ENCODE measurements around the gene RASD2.

RASD2 gene

DNA sequence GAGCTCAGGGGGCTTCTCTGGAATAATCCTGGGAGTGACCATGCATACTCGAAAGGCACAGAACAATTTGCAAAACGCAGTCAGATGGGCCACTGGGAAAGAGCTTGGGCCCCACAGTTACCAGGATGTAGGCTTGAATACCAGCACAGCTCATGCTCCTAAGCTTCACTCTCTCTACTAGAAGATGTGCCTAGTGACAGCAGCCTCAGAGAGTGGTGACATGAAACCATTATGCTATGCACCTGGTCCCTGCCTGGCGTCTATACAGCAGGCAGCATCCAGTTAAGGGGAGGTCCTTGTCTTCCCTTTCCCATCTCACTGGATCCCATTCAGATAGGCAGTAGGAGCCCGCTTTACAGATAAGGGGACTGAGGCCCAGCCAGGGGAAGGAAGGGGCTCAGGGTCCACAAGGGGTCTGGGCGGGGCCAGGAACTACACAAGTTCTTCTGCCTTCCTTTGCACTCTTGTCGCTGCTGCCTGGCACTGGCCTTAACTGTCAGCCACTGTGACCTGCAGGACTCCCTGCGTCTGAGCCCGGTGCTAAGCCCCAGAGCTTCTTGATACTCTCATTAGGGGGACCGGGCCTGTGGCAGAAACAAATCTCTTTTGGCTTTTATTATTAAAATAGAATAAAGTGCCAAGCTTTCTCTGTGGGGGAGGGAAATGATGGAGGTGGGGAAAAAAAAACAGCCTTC is 21.2 kb upstream of the RASD2 start:
- DNase-seq, result no peak

DNA sequence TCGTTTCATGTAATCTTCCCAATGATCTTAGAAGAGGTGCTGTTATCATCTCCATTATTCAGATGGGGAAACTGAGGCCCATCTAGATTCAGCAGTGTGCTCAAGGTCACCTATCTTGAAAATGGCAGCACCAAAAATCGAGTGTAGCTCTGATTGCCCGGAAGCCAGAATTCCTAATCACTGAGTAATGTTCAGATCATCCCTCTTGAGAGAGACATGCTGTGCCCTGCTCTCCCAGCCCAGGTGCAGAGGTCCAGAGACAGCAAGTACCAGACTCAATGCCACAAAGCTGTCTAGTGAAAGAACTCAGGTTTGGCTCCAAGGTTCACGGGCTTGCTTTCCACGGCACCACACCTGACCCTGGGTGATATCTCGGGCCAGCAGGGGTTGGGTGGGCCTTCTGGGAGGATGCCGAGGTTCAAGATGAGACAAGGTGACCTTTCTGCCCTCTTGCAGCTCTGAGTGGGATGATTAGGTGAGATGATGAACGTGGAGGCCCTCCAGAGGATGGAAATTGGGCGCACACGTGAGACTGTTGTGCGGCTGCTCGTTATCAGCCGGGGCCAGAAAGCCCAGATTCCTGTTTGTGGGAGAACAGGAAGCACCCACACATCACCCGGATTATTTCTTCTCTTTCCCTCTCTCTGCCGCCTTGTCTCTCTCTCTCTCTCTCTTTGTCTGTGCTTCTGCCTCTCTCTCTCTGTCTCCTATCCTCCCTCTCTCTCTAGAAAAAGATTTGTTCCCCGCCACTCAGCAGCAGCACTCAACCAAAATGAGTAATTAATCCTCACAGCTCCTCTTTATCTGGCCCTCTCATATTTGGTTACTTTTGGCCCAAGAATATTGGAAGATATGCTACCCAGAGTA is 19.0 kb upstream of the RASD2 start:
- DNase-seq, result no peak

DNA sequence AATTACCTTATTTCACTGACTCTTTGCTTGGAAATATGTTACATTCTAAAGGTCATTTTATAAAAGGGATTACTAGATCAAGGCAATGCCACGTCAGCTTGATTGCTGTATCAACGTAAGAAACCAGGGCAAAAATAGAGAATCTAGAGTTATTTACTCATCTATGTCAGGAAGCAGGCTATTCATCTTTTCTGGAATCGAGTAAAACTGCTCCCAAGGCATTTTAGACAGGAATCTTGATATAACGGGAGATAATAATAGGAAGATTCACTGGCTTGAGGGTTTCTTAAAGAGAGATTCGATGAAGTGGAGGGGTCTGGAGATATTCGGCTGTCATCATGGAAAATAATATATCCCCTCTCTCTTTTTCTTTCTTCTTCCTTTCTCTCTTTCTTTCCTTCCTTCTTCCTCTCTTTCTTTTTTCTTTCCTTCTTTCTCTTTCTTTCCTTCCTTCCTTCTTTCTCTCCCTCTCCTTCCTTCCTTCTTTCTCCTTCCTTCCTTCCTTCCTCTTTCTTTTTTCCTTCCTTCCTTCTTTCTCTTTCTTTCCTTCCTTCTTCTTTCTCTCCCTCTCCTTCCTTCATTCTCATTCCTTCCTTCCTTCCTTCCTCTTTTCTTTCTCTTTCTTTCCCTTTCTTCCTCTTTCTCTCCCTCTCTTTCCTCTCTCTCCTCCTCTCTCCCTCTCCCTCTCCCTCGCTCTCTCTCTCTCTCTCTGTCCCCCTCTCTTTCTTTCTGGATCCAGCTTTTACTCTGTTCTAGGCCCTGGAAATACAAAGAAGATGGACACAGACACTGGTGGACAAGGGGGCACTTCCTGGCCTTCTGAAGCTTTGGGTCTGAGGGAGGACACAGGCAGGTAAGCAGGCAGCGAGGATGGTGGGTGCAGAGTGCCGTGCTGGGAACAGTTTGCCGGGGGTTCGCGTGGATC is 18.1 kb upstream of the RASD2 start:
- DNase-seq, result no peak

DNA sequence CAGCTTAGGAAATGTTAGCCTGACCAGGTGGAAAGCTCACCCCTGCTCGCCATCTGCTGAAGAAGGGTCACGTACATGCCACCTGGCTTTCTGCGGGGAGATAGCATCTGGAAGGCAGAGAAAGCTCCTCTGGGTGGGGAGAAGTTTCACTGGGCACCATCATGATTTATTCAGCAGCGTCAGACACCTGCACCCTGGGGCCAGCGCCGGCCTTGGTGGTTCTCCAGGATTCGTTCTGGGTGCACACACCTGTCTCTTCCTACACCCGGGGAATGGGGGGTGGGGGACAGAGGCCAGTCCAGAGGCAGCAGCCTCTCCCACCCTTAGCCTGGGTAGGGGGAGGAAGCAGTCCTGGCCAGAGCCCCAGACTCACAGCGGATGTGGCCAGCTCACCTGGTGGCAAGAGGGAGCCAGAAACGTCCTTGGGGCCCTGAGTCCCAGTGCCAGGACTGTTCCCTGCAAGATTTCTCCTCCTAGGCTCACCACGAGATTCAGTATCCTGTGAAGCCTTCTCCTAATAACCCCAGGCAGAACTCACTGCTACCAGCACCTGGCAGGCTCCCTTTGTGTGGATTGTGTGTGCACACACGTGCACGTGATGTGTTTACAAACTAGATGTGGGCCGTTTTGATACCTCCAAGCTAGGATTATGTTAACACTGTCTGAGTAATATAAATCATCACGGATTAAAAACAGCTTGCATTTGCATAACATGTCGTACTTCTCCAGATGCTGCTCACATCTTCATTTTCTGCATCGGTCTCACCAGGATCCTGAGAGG is 17.3 kb upstream of the RASD2 start:
- no peak for DNase-seq

DNA sequence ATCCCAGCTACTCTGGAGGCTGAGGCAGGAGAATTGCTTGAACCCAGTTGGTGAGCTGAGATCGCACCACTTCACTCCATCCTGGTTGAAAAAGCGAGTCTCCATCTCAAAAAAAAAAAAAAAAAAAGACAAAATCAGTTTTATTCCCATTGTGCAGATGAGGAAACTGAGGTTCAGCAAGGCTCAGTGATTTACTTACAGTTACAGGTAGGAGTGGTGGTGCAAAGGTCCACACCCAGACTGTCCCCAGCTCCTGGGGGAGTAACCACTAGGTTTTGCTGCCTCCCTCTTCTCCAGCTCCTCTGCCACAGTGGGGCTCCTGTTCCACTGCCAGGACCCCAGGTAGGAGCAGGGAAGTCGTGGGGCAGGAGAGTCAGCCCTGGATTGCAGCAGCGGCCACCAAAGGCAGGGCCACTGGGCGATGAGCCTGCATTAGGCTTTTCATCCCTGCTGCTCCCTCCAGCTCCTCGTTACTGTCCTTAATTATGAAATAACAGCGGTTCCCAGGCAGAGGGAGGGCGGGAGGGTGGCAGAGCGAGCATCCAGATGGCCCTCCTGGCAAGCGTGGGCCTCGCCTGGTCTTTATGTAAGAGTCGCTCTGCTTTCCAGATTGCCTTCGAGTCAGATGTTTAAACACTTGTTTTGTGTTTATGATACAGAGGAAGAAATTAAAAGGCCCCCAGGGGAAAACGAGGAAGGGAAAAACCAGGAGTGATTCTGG is 15.5 kb upstream of the RASD2 start:
- no peak for DNase-seq

DNA sequence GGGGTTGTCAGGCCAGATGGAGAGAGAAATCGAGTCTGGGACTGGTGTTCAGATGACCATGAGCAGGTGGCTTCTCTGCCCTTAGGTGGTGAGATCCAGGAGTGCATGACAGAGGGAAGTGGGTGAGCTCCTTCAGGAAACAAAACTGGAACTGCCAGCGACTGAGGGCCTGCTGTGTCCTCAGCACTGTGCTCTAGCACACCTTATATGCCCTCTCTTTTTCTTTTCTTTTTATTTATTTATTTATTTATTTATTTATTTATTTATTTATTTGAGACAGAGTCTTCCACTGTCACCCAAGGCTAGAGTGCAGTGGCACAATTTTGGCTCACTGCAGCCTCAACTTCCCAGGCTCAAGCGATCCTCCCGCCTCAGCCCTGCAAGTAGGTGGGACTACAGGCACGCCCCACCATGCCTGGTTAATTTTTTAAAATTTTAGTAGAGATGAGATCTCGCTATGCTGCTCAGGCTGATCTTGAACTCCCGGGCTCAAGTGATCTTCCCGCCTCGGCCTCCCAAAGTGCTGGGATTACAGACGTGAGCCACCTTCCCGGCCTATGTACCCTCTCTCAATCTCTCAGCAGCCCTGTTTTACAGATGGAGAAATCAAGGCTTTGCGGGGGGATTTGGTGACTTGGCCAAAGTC is 14.8 kb upstream of the RASD2 start:
- DNase-seq, result no peak

DNA sequence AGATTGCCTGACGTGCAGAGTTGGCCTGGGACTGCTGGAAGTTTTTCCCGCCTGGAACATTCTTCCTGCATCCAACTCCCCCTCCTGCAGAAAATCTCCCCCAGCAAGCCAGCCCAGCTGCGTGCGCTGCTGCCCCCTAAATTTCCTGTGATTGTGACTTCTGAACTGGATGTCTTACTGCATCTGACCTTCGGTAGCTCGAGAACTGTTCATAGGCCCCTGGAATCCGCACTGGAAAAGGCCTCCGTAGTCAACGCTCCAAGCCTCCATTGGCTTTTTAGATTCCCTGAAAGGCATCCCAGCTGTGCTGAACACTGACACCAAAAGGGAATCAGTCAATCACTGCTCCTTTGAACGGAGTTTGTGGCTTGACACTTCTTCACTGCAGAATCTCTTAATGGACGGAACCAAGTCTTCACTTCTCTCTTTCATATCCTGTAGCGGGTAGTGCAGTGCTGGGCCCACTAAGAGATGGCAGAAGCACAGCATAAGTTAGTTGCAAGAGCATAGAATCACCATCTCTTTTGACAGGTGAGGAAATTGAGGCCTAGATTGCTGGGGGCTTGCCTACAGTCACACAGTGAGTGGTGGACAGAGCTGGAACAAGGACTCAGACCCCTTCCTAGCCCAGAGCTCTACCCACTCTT is 14.2 kb upstream of the RASD2 start:
- no peak for DNase-seq

DNA sequence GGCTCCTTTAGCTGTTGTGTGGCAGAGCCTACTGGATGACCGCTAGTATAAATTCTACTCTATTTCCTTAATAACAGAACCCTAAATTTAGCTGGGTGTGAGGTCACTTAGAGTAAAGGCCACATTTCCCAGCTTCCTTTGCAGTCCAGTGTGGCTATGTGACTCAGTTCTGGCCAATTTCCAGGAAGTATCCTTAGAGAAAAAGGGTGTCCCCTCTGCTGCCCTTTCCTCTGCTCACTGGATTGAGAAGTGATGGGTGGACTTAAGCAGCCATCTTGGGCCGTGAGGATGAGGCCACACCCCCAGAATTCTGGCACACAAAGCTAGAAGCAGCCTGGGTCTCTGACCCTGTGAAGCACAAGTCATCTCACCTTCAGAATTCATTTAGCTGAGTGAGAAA is 11.7 kb upstream of the RASD2 start:
- DNase-seq, result no peak

DNA sequence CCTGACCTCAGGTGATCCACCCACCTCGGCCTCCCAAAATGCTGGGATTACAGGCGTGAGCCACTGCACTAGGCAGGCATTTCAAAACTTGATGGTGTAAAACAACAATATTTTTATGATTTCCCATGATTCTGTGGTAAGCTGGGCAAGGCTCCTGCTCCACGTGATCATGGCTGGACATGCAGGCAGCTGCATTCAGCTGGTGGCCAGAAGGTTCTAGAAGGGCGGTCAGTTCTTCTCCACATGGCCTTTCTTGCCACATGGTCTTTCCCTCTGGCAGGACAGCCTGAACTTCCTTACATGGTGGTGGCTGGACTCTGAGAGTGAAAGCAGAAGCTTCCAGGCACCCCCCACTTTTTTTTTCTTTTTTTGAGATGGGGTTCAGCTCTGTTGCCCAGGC is 9.9 kb upstream of the RASD2 start:
- DNase-seq, result no peak

DNA sequence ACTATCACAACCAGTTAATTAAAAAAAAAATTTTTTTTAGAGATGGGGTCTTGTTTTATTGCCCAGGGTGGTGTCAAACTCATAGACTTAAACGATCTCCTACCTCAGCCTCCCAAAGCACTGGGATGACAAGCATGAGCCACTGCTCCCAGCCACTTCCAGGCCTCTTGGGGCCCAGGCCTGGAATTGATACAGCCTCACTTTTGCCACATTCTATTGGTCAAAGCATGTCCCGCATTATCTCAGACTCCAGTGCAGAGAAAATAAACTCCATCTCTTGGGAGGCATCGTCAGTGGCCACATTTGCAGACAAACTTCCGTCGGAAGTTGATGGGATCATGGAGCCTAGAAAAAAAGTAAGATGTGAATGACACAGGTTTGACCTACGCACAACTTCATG is 9.4 kb upstream of the RASD2 start:
- no peak for DNase-seq

DNA sequence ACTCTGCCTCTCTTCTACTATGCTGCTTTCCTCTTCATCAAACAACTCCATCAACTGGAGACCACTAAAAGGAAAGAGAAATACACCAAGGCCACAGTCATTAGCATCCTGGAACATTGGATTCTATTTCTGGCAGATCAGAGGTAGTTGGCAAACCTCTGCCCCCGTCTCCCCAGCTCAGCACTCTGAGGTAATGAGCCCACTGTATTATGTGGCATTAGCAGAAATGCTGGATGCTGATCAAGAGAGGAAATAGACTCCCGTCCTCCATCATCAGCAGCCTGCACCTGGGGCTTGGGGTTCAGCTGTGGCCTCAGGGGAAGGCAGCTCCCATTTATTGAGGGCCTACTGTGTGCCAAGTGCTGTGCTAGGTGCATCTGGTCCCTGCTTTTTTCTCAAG is 9.0 kb upstream of the RASD2 start:
- no peak for DNase-seq

DNA sequence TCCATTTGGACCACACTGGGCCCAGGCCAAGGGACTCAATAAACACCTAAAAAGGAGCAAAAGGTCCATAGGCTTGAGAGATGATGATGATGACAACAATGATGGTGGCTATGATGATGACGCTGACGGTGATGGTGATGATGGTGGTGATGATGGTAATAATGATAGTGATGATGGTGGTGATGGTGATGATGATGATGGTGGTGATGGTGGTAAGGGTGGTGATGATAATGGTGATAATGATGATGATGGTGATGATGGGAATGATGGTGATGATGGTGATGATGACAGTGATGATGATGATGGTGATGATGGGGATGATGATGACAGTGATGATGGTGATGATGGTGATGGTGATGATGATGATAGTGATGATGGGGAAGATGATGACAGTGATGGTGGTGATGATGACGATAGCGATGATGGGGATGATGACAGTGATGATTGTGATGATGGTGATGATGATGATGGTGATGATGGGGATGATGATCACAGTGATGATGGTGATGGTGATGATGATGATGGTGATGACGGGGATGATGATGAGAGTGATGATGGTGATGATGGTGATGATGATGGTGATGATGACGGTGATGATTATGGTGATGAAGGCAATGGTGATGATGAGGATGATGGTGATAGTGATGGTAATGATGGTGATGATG is 7.1 kb upstream of the RASD2 start:
- DNase-seq, result no peak

DNA sequence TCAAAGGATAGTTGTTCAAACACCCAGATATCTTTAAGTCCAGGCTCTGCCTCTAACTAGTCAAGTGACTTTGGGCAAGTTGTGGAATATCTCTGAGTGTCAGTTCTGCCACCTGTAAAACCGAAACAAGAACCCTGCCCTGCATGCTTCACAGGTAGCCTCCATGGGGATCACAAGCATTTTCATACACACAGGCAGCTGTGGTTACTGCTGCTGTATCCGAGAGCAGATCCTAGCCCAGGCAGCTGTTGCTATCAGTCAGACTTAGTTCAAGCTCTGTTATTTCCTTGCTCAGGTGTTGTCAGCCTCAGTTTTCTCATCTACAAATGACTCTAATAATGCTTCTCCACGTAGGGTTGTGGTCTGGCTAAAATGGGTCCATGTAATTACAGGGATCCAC is 6.5 kb upstream of the RASD2 start:
- no peak for DNase-seq

DNA sequence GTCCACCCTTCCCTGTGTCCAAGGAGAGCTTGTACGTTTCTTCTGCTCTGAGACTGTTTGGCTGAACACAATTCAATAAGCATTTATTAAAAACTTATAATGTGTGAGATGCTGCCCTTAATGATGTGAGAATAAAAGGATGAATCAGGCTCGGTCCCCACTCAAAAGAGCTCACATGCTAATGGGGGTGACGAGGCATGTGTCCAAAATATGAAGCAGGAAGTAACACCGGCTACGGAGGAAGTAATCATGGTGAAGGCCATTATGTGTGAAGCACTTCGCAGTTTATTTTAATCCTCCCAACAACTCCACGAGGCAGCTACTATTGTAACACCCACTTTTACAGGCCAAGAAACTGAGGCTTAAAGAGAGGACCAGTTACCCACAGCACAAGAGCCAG is 3.4 kb upstream of the RASD2 start:
- peak; percentile 30 for DNase-seq

DNA sequence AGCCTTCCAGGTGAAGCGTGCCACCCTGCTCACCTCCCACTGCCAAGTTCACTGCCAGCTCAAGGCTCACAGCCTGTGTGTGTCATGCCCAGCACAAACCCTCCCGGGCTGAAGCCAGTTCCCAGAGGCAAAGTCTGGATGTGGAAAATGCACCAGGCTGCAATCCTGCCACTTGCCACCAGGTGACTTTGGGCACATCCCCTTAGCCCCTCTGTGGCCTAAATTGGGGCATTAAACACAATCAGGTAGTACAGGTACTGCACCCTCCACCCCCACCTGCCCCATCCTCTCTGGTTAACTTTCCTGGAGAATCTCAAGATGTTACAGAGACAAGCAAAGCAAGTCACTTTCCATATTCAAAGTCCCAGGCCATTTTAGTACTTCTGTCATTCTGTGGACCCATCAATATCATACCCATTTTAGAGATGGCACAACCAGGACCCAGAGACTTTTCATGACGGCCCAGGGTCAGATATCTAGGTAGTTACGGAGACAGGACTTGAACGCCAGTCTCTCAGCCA is 1.8 kb upstream of the RASD2 start:
- no peak for DNase-seq

DNA sequence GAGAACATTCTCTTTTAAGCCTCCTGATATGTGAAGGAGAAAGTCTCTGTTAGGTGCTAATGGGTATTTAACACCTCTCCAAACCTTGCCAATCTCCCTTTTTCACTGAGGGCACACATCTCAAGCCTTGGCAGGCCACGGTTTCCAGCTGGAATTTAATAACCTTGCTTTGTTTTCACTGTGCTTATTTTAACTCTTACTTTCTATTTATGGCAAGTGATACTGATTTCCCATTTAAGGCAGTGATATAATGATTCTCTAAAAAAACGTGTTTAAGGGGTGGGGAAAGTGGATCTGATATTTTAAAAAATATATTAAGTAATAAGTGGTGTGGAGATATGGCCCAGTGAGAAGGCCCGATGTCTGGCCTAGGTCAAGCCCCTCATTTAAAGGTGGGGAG is 1.1 kb upstream of the RASD2 start:
- DNase-seq, result no peak

DNA sequence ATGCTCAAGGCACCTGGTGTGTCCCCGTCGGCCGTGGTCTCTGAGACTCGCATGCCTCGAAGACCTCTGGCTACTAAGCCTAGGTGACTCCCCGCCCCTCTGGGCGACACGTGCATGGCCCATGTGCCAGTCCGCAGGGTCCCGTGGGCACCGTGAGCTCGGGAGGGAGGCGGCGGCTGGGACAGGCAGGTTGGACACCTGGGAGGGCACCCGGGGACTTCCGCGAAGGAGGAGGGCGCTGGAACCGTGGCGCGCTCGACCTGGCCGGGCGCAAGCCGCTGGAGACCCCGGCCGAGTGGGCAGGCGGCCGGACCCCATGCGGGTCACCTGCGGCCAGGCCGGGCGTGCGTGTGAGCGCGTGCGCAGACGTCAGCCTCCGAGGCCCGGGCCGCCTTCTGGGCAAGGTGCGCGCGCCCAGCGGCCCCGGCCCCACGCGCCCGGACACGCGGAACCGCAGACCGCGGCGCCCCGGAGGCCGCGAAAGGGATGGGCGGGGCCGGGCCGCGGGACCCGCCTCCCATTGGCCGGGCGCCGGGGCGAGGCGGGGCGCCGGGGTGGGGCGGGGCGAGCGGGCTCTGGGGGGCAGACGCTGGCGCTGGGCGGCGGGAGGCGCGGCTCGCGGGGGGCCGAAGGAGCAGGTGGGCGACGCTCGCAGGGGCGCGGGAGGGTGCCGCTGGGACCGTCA is 579 bp upstream of the RASD2 start:
- DNase-seq, result peak; percentile 29

DNA sequence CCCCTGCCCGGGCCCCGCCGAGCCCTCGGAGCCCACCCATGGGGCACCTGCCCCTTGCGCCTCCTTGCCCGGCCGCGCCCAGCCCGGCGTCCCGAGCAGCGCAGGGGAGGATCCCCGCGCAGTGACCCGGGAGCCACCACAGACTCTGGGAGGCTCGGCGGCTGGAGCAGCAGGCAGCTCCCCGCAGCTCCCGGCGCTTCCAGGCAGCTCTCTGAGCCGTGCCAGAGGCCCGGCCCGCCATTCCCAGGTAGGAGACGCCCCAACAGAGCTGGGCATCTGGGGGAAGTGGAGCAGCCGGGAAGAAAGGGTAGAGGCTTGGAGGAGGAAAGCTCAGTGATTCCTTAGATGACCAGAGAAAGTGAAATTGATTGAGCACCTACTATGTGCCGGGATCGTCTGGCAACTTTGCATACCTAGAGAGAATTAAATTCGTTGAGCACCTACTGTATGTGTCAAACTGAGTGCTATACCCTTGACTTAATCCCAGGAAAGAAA is 670 bp downstream of the RASD2 start:
- no peak for DNase-seq

Measured in inflammatory macrophage treated with lipopolysaccharide for 4 hours (primary cell).